Smooth muscle cell (in vitro differentiated cells): ENCODE measurements around the gene SNED1. TPM values are rescaled to one million over a fixed set of nuclear protein-coding genes. Genes with fewer than 3 reads are reported as not detected.

Experiments
- DNase-seq: peaks from one replicate; lab custom pipeline; 2025; ENCODE audit not compliant: unreplicated experiment; lab: John Stamatoyannopoulos, UW
- H2AFZ ChIP-seq: fragments of 200-600 bp; sonication (generic); 2 replicates; pipeline ENCODE4 v1.6.0; 2016; ENCODE audit warnings: antibody characterized with exemption, low read depth, mild to moderate bottlenecking
- H3F3A ChIP-seq: fragments of 200-600 bp; sonication (generic); 2 replicates; pipeline ENCODE4 v1.6.0; 2017; ENCODE audit warnings: antibody characterized with exemption, low read depth
- H3K27ac ChIP-seq: fragments of 200-600 bp; sonication (generic); 2 replicates; pipeline ENCODE4 v1.5.1; 2016; ENCODE audit warnings: low read depth, mild to moderate bottlenecking
- H3K27me3 ChIP-seq: fragments of 200-600 bp; sonication (generic); 2 replicates; pipeline ENCODE4 v1.6.1; 2016; ENCODE audit warnings: low read depth, mild to moderate bottlenecking
- H3K36me3 ChIP-seq: fragments of 200-600 bp; sonication (generic); 2 replicates; pipeline ENCODE4 v1.5.1; 2016; ENCODE audit warnings: low read depth
- H3K4me1 ChIP-seq: fragments of 200-600 bp; sonication (generic); 2 replicates; pipeline ENCODE4 v1.5.1; 2016; ENCODE audit warnings: low read depth
- H3K4me2 ChIP-seq: fragments of 200-600 bp; sonication (generic); 2 replicates; pipeline ENCODE4 v1.6.0; 2016; ENCODE audit warnings: mild to moderate bottlenecking
- H3K4me3 ChIP-seq: fragments of 200-600 bp; sonication (generic); 2 replicates; pipeline ENCODE4 v1.5.1; 2016; ENCODE audit warnings: mild to moderate bottlenecking
- H3K79me2 ChIP-seq: fragments of 200-600 bp; sonication (generic); 2 replicates; pipeline ENCODE4 v1.6.0; 2016; ENCODE audit warnings: low read depth, mild to moderate bottlenecking
- H3K9ac ChIP-seq: fragments of 200-600 bp; sonication (generic); 2 replicates; pipeline ENCODE4 v1.6.0; 2016; ENCODE audit warnings: low read depth
- H3K9me3 ChIP-seq: fragments of 200-600 bp; sonication (generic); replicated peaks from 2 replicates; pipeline ENCODE4 v1.5.1; 2016; ENCODE audit warnings: low read depth
- H4K20me1 ChIP-seq: fragments of 200-600 bp; sonication (generic); 2 replicates; pipeline ENCODE4 v1.6.0; 2016; ENCODE audit warnings: low read depth
- WGBS: methylation state at CpG from one replicate; pipeline ENCODE4 v1.1.7; 2016; ENCODE audit warnings: low lambda C conversion rate; 5-methylcytosine and 5-hydroxymethylcytosine counted together
- polyA plus RNA-seq: library from polyadenylated mRNA; unstranded; fragments of >200 nt; fragmentation: Nextera tagmentation; extraction: Ambion mirVana; gene quantifications from 2 replicates; pipeline ENCODE4 v1.2.1, GENCODE V29; 2016
- total RNA-seq: library from RNA; depleted of rRNA; stranded (reverse); fragments of >200 nt; gene quantifications from 2 replicates; pipeline ENCODE4 v1.2.3, GENCODE V29; 2014
- TF ChIP-seq, protein P1 (sequence below): fragments of 200-600 bp; sonication (generic); IDR thresholded peaks from 2 replicates; pipeline ENCODE4 v1.5.1; 2017; ENCODE audit warnings: borderline replicate concordance, mild to moderate bottlenecking, antibody characterized with exemption; ENCODE audit not compliant: insufficient read depth, poor library complexity, severe bottlenecking

Gene SNED1
- total and polyA plus RNA-seq, 2 experiments from 2014 or later, result 0.36 to 3.0 TPM

DNA sequence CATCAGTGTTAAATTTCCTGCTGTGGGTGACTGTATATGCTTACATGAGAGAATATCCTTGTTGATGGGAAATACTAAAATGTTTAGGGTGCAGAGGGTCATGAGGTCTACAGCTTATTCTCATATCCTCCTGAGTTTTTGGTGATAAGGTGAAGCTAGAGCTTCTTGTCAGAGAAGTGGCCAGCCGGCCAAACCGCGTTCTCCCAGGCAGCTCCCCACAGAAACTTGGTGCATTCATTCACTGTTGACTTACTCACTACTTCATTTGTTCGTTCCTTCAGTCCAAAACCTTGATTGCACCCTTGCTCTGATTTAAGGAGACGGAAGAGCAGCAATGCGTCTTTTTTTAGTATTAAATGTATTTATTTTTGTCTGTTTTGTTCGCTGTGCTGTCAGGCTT, 8.7 kb downstream of the SNED1 start:
- WGBS, result 95% methylated on average over 7 of the region's 7 CpGs
- Histone ChIP-seq H3K4me2 (no peak overlapping the region), H3K27me3 (no peaks in the 10 kb centered on the region), H3K27ac (no peak overlapping the region), H3K9me3 (peaks cover 10% of the 10 kb centered on the region), H3K4me3 (no peak overlapping the region), H3K4me1 (peaks cover 10% of the 10 kb centered on the region), H2AFZ (no peak overlapping the region), H3K9ac (no peak overlapping the region), H3K36me3 (no peaks in the 10 kb centered on the region), H3F3A (no peaks in the 10 kb centered on the region), H3K79me2 (no peaks in the 10 kb centered on the region), H4K20me1 (no peaks in the 10 kb centered on the region)
- no peak for DNase-seq
- TF ChIP-seq, protein P1, sequence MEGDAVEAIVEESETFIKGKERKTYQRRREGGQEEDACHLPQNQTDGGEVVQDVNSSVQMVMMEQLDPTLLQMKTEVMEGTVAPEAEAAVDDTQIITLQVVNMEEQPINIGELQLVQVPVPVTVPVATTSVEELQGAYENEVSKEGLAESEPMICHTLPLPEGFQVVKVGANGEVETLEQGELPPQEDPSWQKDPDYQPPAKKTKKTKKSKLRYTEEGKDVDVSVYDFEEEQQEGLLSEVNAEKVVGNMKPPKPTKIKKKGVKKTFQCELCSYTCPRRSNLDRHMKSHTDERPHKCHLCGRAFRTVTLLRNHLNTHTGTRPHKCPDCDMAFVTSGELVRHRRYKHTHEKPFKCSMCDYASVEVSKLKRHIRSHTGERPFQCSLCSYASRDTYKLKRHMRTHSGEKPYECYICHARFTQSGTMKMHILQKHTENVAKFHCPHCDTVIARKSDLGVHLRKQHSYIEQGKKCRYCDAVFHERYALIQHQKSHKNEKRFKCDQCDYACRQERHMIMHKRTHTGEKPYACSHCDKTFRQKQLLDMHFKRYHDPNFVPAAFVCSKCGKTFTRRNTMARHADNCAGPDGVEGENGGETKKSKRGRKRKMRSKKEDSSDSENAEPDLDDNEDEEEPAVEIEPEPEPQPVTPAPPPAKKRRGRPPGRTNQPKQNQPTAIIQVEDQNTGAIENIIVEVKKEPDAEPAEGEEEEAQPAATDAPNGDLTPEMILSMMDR, result no peak

DNA sequence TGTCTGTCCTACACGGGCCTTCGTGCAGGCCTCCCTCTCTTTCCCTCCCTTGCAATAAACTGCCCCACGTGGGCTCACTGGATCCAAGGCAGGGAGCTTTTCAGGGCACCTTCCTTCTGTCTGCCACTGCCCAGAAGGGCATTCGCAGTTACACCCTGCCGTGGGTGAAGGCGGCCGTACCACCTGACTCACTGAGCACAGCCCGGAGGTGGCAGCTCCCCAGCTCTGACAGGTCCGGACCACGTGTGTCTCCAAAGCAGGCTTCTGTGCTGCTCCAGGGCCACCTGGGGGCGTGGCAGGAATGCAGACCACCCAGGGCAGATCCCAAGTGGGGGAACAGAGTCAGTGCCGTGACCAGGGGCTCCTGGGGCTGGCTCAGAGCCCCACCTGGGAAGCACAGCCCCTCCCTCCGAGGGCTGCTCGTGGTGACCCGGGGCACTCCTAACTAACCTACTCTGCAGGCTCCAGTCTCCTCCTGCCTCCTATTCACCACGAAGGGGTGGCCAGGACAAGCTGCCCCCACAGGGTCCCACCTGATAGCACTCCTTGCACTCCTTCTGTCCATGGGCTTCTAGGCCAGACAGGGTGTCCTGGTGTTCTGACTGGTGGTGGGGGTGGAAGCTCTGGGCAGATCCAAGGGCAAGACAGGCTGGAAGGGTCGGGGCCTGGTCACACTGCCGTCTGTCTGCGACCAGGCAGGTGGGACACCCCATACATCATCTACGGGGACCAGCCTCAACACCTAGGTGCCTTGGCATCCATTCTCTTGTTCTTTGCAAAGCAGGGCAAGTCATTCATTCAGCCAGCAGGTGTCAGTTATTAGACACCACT, 9.7 kb downstream of the SNED1 start:
- no peak overlapping the region for H3K9ac ChIP-seq
- TF ChIP-seq, protein P1, result no peak
- peaks cover 10% of the 10 kb centered on the region for H3K9me3 ChIP-seq
- H3K4me3 ChIP-seq, result no peak overlapping the region
- H2AFZ ChIP-seq, result no peak overlapping the region
- H3K4me2 ChIP-seq, result no peak overlapping the region
- 85% methylated on average over 20 of the region's 20 CpGs for WGBS
- H3K36me3 ChIP-seq, result no peaks in the 10 kb centered on the region
- H4K20me1 ChIP-seq, result no peaks in the 10 kb centered on the region
- no peaks in the 10 kb centered on the region for H3K27me3 ChIP-seq
- H3K79me2 ChIP-seq, result no peaks in the 10 kb centered on the region
- no peaks in the 10 kb centered on the region for H3F3A ChIP-seq
- peaks cover 10% of the 10 kb centered on the region for H3K4me1 ChIP-seq
- no peak for DNase-seq
- H3K27ac ChIP-seq, result no peak overlapping the region

DNA sequence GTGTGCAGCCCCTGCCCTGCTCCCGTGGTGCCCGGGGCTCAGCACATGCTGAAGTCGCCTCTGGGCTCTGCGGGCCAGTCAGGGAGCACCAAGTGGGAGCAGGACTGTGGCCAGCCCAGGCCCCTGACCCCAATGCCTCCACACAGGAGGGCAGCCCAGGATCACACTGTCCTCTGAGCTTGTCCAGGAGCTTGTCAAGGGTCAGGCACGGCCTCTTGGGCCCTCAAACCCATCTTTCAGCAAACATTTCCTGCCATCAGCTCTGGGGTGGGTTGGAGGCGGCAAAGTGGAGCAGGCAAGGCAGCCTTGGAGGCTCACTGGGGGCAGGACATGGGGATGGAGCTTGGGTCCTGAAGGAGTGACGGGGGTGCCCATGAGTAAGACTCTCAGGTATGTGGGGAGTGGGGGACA, 10.3 kb downstream of the SNED1 start:
- TF ChIP-seq, protein P1, result no peak
- H3K79me2 ChIP-seq, result no peaks in the 10 kb centered on the region
- no peak overlapping the region for H3K4me2 ChIP-seq
- H3K27me3 ChIP-seq, result no peaks in the 10 kb centered on the region
- H3K9me3 ChIP-seq, result peaks cover 10% of the 10 kb centered on the region
- DNase-seq, result no peak
- no peaks in the 10 kb centered on the region for H3F3A ChIP-seq
- no peak overlapping the region for H3K9ac ChIP-seq
- no peak overlapping the region for H3K4me3 ChIP-seq
- no peak overlapping the region for H3K27ac ChIP-seq
- H2AFZ ChIP-seq, result no peak overlapping the region
- peaks cover 10% of the 10 kb centered on the region for H3K4me1 ChIP-seq
- no peaks in the 10 kb centered on the region for H3K36me3 ChIP-seq
- no peaks in the 10 kb centered on the region for H4K20me1 ChIP-seq
- WGBS, result 90% methylated on average over 7 of the region's 7 CpGs

DNA sequence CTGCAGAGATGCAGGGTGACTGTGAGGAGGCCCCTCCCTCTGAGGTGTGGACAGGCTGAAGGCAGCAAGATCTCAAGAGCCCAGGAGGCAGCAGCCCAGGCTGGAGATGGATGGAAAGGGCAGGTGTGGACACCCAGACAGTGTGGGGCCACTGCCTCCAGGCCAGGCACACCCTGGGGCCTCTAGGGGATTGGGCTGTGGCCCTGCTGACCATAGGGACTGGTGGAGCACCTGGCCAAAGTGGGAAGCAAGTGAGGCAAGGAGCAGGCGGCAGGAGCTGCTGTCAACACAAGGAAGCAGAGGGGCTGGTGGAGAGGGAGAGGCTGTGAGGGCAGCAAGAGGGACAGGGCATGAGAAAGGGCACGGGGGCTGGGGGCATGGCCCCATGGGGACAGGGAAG, 10.8 kb downstream of the SNED1 start:
- Histone ChIP-seq H3K4me1 (peaks cover 10% of the 10 kb centered on the region), H3K79me2 (no peaks in the 10 kb centered on the region), H3K27ac (no peak overlapping the region), H3K9ac (no peak overlapping the region), H3K27me3 (no peaks in the 10 kb centered on the region), H3F3A (no peaks in the 10 kb centered on the region), H3K36me3 (no peaks in the 10 kb centered on the region), H3K4me2 (no peak overlapping the region), H4K20me1 (no peaks in the 10 kb centered on the region), H3K4me3 (no peak overlapping the region), H3K9me3 (peaks cover 5% of the 10 kb centered on the region), H2AFZ (no peak overlapping the region)
- 95% methylated on average over 2 of the region's 2 CpGs for WGBS
- TF ChIP-seq, protein P1, result no peak
- DNase-seq, result no peak
